ENCODE results near the gene PTCD3.

PTCD3 gene

DNA sequence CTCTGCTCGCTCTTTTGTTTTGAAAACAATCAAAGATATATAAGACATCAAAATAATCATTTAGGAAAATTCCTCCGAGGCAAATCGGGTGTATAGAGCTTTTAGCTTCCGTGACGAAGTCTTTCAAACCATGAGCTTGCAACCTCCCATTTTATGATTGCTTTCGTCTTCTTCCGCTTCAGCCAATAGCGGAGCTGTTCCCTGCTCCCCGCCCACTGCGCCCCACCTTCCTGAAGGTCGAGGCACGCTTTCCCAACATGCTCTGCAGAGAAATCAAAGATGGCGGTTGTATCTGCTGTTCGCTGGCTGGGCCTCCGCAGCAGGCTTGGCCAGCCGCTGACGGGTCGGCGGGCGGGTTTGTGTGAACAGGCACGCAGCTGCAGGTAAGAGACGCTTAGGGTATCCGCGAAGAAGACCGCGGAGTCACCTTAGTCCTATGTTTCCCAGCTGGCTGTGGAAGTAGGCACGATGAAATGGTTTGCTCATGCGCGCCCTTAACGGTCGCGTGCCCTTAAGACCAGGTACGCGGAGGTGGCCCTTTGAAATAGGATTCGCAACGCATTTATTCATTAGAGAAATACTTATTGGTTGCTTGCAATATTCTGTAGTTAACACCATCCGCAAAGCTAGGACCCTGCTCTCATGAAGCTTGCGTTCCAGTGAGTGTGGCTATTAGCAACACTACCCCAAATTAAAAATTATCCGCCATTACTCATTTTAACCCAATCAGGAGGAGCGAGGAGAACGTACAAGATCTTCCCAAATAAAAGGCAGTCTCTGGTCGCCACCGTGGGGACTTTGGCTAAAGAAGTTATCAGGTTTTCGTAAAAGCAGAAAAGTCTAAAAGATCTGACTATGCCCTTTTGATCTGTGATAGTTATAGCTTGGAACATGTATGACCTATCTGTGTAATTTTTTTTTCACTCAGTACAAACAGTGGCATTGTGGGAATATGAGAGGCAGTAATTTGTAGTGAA is at the start of gene PTCD3:
PTCD3 (plus strand) TSS at position 267 of the 977 bp plus-strand sequence; CDS start at position 280, 13 bp downstream.
- peak; percentile 91 to 99 (median 94) for DNase-seq
- intact Hi-C loops (cut with DNase I): loop anchor here (10.0 kb wide), 2 partner anchors 89 to 471 kb away; partner anchors contain the start of genes IMMT and MRPL35

DNA sequence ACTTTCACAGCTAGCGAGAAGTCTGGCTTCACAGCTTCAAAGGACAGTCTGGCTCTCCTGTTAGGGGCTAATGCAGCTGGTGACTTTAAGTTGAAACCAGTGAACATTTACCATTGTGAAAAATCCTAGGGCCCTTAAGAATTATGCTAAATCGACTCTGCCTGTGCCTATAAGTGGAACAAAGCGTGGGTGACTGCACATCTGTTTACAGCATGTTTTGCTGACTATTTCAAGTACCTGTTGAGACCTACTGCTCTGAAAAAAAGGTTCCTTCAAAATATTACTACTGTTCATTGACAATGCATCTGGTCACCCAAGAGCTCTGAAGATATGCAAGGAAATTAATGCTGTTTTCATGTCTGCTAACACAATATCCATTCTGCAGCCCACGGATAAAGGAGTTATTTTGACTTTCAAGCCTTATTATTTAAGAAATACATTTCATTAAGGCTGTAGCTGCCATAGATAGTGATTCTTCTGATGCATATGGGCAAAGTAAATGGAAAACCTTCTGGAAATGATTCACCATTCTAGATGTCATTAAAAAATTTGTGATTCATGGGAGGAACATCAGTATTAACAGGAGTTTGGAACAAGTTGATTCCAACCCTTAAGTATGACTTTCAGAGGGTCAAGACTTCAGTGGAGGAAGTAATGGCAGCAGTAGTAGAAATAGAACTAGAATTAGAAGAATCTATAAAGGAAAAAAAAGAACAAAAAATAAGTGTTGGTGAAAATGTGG is 49.3 kb upstream of the PTCD3 start:
- intact Hi-C loops (cut with DNase I): no loop called here
- DNase-seq: peak in 1 of 10 donors; percentile 2

DNA sequence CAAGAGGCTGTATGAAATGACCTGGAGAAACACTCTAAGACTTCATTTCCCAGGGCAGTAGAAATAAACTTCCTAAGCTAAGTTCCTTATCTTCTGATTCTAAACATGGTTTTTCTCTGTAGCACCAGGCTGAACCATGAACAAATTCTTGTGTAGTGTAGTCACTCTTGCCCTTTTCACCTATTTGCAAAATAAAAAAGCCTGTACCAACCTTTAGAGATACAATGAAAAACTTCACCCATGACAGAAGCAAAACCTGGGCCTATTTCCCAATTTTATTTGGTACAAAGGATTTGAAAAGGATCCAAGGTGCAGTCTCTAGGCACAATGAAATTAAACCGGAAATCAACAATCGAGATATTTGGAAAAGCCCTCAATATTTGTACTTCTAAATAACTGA is 44.0 kb upstream of the PTCD3 start:
- intact Hi-C loops (cut with DNase I): no loop called here
- DNase-seq: no peak

DNA sequence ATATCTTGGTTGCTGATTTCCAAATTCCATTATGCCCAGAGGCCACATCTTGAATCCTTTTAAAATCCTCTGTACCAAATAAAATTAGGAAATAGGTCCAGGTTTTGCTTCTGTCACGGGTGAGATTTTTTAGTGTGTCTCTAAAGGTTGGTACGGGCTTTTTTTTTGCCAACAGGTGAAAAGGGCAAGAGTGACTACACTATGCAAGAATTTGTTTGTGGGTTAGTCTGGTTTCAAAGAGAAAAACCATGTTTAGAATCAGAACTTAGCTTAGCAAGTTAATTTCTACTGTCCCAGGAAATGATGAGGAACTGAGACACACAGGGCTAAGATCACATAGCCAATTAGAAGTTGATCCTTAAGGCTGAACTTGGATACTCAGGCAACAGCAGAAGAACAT is 42.0 kb upstream of the PTCD3 start:
- intact Hi-C loops (cut with DNase I): no loop called here
- no peak for DNase-seq

DNA sequence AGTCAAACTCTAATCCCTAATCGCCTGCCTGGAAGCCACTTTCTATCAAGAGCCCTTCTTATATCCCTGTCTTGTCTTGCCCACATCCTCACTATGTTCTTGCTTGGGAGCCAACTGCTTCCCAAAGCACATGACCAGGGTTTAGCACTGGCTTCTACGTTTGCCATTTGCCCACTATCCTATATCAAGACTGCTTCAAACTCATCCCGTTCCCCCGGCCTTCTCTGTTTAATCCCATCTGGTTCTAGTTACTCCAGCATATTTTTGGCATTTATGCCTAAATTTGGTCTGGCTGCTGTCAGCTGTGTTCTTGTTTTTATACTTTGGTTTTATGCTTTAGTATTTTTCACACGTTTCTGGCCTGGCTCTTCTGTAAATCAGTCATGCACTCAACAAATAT is 40.5 kb upstream of the PTCD3 start:
- peak in 2 of 10 donors; percentile 37 to 79 for DNase-seq
- intact Hi-C loops (cut with DNase I): no loop called here

DNA sequence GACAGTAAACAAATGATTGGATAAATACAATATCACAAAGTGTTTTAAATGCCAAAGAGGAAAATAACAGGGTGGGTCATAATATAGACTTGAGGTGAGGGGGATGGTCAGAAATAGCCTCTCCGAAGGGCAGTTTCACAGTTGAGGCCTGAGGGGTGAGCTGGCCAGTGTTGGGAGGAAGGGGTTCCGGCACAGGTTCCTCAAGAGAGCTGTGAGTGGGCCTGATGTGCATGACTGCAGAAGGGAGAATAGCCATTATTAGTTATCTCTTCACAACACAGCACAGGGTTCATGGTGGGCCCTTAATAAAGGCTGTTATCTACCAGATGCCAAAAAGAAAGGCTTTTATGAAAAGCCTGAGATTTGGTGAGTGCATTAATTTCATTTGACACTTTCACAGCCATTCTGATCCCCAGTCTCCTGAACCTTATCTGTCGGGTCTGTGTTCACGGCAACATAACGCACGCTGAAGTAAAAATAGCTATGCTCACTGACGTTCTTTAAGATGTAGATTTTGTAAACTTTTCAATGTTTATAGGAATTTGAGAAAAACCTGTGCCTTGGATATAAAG is 39.9 kb upstream of the PTCD3 start:
- peak in 1 of 10 donors; percentile 61 for DNase-seq
- intact Hi-C loops (cut with DNase I): no loop called here

DNA sequence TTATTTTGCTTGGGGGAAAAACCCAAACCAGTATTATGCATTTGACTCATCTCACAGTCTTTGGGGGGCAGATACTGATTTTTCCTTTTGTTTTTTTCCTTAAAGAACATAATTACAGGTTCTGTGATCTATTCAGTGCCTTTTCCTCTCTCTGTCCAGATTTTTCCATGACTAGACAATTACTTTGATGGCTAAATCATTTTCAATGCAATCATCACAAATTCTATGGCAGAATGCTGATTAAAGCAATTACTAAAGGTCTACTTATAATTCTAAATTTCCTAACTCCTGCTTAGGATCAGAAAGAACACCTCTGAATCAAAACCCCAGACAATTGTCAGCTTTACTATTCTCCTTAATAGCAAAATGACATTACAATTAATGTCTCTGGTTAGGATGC is 39.1 kb upstream of the PTCD3 start:
- intact Hi-C loops (cut with DNase I): no loop called here
- no peak for DNase-seq

DNA sequence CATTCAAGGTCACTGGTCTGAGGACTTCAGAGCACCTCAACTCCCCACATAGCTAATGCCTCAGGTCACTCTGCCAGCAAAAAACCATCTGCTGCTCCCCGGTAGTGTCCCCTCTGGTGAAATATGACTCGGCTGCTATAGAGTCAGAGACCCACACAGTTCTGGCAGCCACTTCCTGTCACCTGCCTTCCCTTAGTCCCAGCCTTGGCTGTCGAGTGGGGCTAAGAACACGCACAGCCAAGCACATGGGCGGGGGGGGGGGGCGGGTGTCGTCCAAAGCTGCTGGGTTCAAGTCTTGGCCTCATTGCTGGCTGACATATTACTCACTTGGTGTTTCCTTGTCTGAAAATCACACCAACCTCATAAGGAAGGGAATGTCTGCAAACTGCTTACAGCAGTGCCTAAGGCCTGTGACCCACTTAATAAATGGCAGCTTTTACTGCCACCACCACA is 37.9 kb upstream of the PTCD3 start:
- intact Hi-C loops (cut with DNase I): no loop called here
- DNase-seq: peak in 1 of 10 donors; percentile 55

DNA sequence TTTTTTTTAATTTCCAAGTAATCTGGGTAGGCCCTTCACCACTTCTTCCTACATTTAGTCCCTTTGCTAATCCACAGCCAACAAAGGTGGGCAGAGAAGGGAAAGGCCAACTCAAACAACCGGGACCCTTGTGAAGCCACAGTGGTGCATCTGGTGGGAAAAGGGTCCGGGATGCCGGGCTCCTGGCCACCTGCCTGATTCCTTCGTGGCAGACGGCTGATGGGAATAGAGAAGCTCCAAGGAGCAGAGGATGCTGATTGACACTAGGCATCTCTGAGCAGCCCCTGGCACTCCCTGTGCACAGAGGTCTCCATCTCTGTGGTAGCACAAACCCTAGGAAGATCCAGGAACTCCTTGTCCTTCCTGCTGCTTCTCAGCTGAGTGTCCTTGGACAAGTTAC is 37.4 kb upstream of the PTCD3 start:
- intact Hi-C loops (cut with DNase I): no loop called here
- peak in 1 of 10 donors; percentile 36 for DNase-seq

DNA sequence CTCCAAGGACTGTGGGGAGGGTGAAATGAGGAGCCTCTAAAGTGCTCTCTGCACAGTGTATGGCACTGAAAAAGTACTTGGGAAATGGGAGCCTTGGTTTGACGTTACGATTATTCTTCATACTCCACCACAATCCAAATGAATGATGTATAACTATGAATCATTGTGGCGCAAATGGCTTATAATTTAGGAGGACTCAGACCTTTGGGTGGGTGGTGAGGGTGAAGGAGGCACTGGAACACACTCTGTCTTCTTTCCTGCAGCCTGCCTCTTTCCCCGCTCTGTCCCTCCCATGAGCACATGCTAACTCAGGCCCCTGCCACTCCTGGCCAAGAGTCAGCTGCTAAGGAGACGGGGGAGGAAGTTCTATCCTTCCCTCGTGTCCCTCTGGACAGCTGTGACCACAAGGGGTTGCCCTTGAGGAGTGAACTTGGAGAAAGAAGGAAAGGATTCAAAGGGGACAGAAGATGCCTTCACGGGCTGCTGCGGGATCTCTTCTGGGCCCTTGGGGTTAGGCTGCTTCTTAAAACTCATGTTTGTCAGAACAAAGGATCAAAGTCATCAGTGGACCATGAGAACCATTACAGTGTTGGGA is 36.8 kb upstream of the PTCD3 start:
- intact Hi-C loops (cut with DNase I): no loop called here
- DNase-seq: peak in 1 of 10 donors; percentile 44

DNA sequence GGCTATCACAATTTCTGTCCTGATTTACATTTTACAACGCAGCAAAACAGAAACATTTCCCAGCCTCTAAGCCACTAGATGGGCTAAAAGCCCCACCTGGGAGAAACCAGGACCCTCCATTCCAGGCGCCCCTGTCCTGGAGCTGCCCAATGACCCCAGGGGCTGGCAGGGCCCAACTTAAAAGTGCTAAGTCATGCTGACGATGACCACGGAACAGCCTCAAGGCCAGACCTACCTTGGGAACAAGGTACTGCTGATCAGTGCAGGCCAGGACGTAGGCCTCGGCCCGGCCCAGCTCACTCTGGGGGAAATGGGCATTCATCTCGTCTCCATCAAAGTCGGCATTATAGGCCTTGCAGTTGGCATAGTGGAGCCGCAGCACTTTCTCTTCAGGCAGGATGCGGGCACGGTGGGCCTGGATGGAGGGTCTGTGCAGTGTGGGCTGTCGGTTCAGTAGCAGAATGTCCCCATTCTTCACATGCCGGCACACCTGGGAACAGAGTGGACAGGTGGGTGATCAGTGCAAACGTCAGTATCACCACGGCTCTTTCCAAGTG is 36.2 kb upstream of the PTCD3 start:
- peak in 1 of 10 donors; percentile 54 for DNase-seq
- intact Hi-C loops (cut with DNase I): no loop called here

DNA sequence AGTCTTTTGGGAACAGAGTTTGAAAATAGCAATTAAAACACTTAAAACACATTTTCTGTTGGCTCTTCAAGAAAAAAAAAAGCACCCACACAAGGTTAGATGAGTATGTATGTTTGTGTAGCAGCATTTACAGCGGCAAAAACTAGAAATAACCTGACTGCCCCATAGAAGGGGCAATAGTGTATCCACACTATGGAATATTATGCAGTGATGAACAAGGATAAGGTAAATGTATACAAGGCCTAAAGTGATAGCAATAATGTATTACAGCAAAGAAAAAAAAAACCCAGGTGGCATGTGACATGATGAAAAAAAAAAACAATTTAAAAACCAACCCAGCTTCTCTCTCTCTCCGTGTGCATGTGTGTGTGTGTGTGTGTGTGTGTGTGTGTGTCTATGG is 35.2 kb upstream of the PTCD3 start:
- no peak for DNase-seq
- intact Hi-C loops (cut with DNase I): no loop called here

DNA sequence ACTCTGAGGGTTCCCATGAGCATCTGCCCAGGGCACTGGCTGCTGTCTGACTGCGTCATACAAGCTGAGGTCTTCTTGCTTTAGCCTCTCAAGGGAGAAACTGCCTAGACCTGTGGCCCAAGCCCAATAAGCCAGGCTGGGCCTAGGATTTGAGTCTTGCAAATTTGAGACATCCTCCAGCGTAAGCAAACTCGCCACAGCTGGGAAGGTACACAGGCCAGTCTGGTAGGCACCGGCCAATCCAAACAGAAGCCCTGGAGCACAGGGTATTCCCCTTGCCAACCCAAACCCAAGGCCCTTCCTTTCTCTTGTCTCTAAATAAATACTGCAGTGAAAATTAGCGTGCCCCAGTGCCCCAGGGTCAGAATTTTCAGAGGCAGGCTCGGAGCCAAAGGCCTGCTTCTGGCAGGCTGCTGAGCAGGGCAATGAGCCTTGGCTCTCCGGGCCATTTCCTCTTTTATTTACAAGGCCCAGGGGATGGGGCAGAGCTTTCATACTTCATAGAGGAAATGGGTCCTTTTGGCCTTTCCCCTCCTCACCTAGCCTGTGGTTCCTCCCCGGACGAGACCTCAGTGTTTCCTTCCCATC is 33.7 kb upstream of the PTCD3 start:
- intact Hi-C loops (cut with DNase I): no loop called here
- peak in 9 of 10 donors; percentile 28 to 89 (median 51) for DNase-seq

DNA sequence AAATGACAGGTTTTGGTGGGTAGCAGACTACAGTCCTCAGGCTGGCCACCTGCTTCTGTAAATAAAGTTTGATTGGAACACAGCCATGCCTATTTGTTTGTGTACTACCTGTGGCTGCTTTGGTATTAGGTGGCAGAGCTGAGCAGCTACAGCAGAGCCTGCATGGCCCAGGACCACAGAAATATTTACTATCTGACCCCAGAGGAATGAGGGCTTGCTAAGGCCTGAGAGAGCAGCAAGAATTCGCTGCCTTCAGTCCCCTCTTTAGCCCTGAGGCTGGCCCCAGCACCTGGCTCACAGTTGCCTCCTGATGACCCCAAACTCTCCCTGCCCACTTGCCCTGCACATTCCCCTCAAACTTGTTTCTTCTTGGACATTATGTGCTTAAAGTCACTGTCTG is 32.8 kb upstream of the PTCD3 start:
- DNase-seq: peak in 1 of 10 donors; percentile 2
- intact Hi-C loops (cut with DNase I): no loop called here

DNA sequence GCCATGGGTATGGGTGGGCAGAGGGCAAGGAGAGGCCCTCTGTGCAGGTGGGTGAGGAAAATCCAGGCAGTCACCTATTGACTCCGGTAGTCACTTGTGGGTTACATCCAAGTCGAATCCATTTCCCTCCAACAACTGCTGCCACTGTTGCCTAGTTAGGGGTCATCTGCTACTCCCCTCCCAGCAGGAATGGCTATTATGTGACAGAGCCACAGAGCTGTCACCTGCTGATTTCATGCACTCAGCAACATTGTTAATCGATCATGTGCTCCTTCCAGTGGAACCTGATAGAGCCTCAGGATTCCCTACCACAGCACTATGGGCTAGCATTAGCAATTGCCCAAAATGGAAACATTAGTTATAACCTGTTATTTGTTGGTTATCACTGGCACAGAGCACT is 31.8 kb upstream of the PTCD3 start:
- no peak for DNase-seq
- intact Hi-C loops (cut with DNase I): no loop called here

DNA sequence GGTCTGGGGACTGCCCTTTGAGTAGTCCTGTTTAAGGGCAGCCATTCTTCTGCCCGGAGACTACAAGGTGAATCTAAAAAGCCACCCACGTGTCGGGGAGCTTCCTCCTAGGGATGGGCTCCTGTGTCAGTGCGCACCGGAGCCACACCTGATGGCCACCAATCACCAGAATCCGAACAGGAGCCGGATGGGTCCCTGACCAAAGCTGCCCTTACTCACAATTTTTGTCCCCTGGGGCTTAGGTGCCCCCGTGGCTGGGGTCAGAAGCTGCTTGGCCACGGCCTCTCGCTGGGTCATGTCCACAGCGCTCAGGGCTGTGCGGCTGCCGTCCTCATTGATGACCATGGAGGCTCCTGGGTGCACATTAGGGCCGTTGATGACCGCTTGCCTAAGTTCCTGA is 31.2 kb upstream of the PTCD3 start:
- DNase-seq: peak in 1 of 10 donors; percentile 52
- intact Hi-C loops (cut with DNase I): loop anchor here (5.0 kb wide), 1 partner anchor 38 kb away; no protein-coding TSS in a partner anchor

DNA sequence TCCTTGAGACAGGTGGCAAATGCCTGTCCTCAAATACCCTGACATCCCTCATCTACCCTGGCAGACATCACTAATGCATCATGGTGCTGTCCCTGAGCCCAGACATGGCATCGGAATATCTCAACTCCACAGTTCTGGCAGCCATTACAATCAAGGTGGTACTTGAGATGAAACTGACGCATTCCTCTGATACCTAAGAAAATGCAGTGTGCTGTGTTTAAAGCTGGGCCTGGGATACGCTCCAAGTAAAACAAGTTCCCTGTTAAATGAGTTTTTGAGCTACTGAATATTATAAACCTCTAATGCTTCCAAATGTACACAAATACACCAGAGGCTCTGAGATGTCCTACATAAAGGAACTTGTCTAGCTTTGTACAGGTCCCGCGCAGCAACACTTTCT is 30.1 kb upstream of the PTCD3 start:
- intact Hi-C loops (cut with DNase I): loop anchor here (5.0 kb wide), 1 partner anchor 39 kb away; no protein-coding TSS in a partner anchor
- DNase-seq: no peak

DNA sequence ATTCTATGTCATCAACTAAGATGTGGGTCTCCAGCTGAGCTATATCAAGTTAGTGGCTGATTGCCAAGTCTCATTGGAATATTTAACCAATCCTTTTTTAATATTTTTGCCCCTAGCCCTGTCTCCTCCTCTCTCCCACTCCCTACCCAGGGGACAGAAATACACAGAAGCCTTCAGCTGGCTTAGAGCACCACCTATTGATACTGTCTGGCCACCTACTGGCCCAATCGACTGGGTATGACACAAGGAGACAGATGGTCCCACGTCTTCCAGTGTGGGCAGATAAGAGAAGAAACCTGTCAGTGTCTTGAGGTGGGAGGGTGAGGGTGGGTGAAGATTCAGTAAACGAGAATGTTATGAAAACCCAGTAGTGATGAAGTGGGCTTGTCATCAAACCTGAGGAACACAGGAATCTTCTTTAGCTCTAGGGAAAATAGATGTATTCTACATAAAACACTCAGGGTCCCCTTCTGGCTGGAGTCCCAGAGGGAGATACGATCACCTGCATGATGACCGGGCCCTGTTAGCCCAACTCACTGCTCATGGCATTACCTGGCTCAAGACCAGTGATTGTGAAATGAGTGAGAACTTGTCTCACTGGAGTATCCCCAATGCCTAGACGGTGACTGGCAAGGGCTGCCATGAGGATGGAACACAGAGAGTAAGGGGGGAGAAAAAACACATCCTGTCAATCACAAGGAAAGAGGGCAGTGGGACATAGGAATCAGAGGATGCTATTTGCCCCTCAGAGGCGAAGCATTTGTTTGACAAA is 27.1 kb upstream of the PTCD3 start:
- DNase-seq: peak in 7 of 10 donors; percentile 35 to 91 (median 65)
- intact Hi-C loops (cut with DNase I): loop anchor here (1.0 to 5.0 kb wide), 3 partner anchors 42 to 252 kb away; no protein-coding TSS in a partner anchor
